ENCODE data around the gene INPP5A.
"Not testable (repeated sequence)": the region's sequence is repeated elsewhere in the genome, so short reads cannot be mapped to it uniquely, and the experiment has no call there.

INPP5A gene

GRCh38 chr10:132768346-132769248, 231.0 kb downstream of the INPP5A start:
- DNase-seq (ENCODE audit: low read depth), result no peak

GRCh38 chr10:132770061-132771021, 232.8 kb downstream of the INPP5A start:
- DNase-seq (ENCODE audit: low read depth), result no peak

GRCh38 chr10:132772816-132773215, 235.2 kb downstream of the INPP5A start:
- not testable (repeated sequence) for DNase-seq (ENCODE audit: low read depth)

- no peak for DNase-seq (ENCODE audit: low read depth)
Observed at GRCh38 chr10:132774181-132774901, 236.8 kb downstream of the INPP5A start.

GRCh38 chr10:132774902-132775863, 237.6 kb downstream of the INPP5A start:
- no peak for DNase-seq (ENCODE audit: low read depth)

- DNase-seq (ENCODE audit: low read depth), result no peak
Observed at GRCh38 chr10:132776186-132776585, 238.6 kb downstream of the INPP5A start.

GRCh38 chr10:132776821-132777220, 239.2 kb downstream of the INPP5A start:
- no peak for DNase-seq (ENCODE audit: low read depth)

- DNase-seq (ENCODE audit: low read depth), result no peak
Observed at GRCh38 chr10:132777441-132777840, 239.9 kb downstream of the INPP5A start.

- no peak for DNase-seq (ENCODE audit: low read depth)
Observed at GRCh38 chr10:132779549-132780294, 242.1 kb downstream of the INPP5A start.

GRCh38 chr10:132780356-132780755, 242.8 kb downstream of the INPP5A start:
- DNase-seq (ENCODE audit: low read depth), result no peak

GRCh38 chr10:132781556-132781955, 244.0 kb downstream of the INPP5A start:
- DNase-seq (ENCODE audit: low read depth), result no peak

GRCh38 chr10:132783165-132783939, 245.8 kb downstream of the INPP5A start:
- no peak for DNase-seq (ENCODE audit: low read depth)

GRCh38 chr10:132783940-132784865, 246.6 kb downstream of the INPP5A start:
- no peak for DNase-seq (ENCODE audit: low read depth)

GRCh38 chr10:132784866-132785722, 247.5 kb downstream of the INPP5A start:
- no peak for DNase-seq (ENCODE audit: low read depth)

GRCh38 chr10:132785723-132786475, 248.3 kb downstream of the INPP5A start, which contains the start of gene NKX6-2:
Gene NKX6-2, minus strand, starts transcription at chr10:132786147. Its CDS starts 199 bp downstream, at chr10:132785948.
- no peak for DNase-seq (ENCODE audit: low read depth)

GRCh38 chr10:132786476-132786883, 248.9 kb downstream of the INPP5A start:
- no peak for DNase-seq (ENCODE audit: low read depth)
